DOHH2 (cell line): Measurements from ENCODE around the gene PRRT3.

Experiments used
- H3F3A ChIP-seq: fragments of 200-600 bp; sonication (generic), shearing (Covaris generic); 2 replicates; pipeline ENCODE4 v1.6.0; 2016; ENCODE audit warnings: antibody characterized with exemption, mild to moderate bottlenecking; ENCODE audit not compliant: control insufficient read depth, insufficient read depth
- H3K27ac ChIP-seq: fragments of 200-600 bp; sonication (generic); 2 replicates; pipeline ENCODE4 v1.5.1; 2014; ENCODE audit warnings: low read depth, mild to moderate bottlenecking, low read length, moderate library complexity
- H3K27me3 ChIP-seq: fragments of 200-600 bp; sonication (generic); 2 replicates; pipeline ENCODE4 v1.6.1; 2014; ENCODE audit warnings: mild to moderate bottlenecking, low read length, mixed read lengths; ENCODE audit not compliant: control insufficient read depth
- H3K36me3 ChIP-seq: fragments of 200-600 bp; sonication (generic); 2 replicates; pipeline ENCODE4 v1.6.1; 2014; ENCODE audit warnings: mild to moderate bottlenecking, low read length, moderate library complexity, mixed read lengths; ENCODE audit not compliant: control insufficient read depth
- H3K4me1 ChIP-seq: fragments of 200-600 bp; sonication (generic); 2 replicates; pipeline ENCODE4 v1.6.1; 2014; ENCODE audit warnings: mild to moderate bottlenecking, low read length, mixed read lengths; ENCODE audit not compliant: control insufficient read depth
- H3K4me2 ChIP-seq: fragments of 200-600 bp; sonication (generic); 2 replicates; pipeline ENCODE4 v1.6.0; 2014; ENCODE audit warnings: mild to moderate bottlenecking, low read length, moderate library complexity
- H3K4me3 ChIP-seq: fragments of 200-600 bp; sonication (generic); 2 replicates; pipeline ENCODE4 v1.5.1; 2014; ENCODE audit warnings: mild to moderate bottlenecking, low read length, mixed read lengths
- H3K79me2 ChIP-seq: fragments of 200-600 bp; sonication (generic); 2 replicates; pipeline ENCODE4 v1.6.1; 2014; ENCODE audit warnings: mild to moderate bottlenecking, low read length, mixed read lengths; ENCODE audit not compliant: control insufficient read depth
- H3K9me2 ChIP-seq: fragments of 200-600 bp; sonication (generic); replicated peaks from 2 replicates; pipeline ENCODE4 v1.6.1; 2014; ENCODE audit warnings: mild to moderate bottlenecking, low read length, mixed read lengths; ENCODE audit not compliant: control insufficient read depth
- H3K9me3 ChIP-seq: fragments of 200-600 bp; sonication (generic); 2 replicates; pipeline ENCODE4 v1.6.1; 2014; ENCODE audit warnings: antibody characterized with exemption, low read length, mixed read lengths; ENCODE audit not compliant: control insufficient read depth, insufficient read depth
- H4K20me1 ChIP-seq: fragments of 200-600 bp; sonication (generic); 2 replicates; pipeline ENCODE4 v1.6.0; 2014; ENCODE audit warnings: low read depth, mild to moderate bottlenecking, antibody characterized with exemption, low read length, moderate library complexity; ENCODE audit not compliant: control insufficient read depth, insufficient read depth
- EZH2phosphoT487 ChIP-seq: fragments of 200-600 bp; sonication (generic); IDR thresholded peaks from 2 replicates; pipeline ENCODE4 v1.6.1; 2017; ENCODE audit warnings: borderline replicate concordance, mild to moderate bottlenecking, antibody characterized with exemption, low read length, moderate library complexity, mixed read lengths
- TF ChIP-seq, protein P1 (sequence below): fragments of 200-600 bp; sonication (generic); IDR thresholded peaks from one replicate; pipeline ENCODE4 v1.5.1; 2014; ENCODE audit warnings: antibody characterized with exemption, mild to moderate bottlenecking, low read depth, low read length; ENCODE audit not compliant: poor library complexity, severe bottlenecking

The PRRT3 gene

GRCh38 chr3:9915254-9916141, 36.7 kb downstream of the PRRT3 start:
- Histone ChIP-seq H3K9me3 (no peaks in the 10 kb centered on the region), H3K27ac (no peak overlapping the region), H3K4me3 (peak overlapping the region; percentile 49), H3K4me1 (peaks cover 12% of the 10 kb centered on the region), H3K4me2 (peak overlapping the region; percentile 58), H3F3A (no peaks in the 10 kb centered on the region), H4K20me1 (no peaks in the 10 kb centered on the region), H3K9me2 (no peaks in the 10 kb centered on the region), H3K27me3 (peaks cover 39% of the 10 kb centered on the region), H3K79me2 (no peaks in the 10 kb centered on the region), H3K36me3 (no peaks in the 10 kb centered on the region)
- peak; percentile 88; the same call in 1 of the 2 replicates for TF ChIP-seq EZH2phosphoT487
- TF ChIP-seq, protein P1, sequence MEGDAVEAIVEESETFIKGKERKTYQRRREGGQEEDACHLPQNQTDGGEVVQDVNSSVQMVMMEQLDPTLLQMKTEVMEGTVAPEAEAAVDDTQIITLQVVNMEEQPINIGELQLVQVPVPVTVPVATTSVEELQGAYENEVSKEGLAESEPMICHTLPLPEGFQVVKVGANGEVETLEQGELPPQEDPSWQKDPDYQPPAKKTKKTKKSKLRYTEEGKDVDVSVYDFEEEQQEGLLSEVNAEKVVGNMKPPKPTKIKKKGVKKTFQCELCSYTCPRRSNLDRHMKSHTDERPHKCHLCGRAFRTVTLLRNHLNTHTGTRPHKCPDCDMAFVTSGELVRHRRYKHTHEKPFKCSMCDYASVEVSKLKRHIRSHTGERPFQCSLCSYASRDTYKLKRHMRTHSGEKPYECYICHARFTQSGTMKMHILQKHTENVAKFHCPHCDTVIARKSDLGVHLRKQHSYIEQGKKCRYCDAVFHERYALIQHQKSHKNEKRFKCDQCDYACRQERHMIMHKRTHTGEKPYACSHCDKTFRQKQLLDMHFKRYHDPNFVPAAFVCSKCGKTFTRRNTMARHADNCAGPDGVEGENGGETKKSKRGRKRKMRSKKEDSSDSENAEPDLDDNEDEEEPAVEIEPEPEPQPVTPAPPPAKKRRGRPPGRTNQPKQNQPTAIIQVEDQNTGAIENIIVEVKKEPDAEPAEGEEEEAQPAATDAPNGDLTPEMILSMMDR, result no peak

DNA sequence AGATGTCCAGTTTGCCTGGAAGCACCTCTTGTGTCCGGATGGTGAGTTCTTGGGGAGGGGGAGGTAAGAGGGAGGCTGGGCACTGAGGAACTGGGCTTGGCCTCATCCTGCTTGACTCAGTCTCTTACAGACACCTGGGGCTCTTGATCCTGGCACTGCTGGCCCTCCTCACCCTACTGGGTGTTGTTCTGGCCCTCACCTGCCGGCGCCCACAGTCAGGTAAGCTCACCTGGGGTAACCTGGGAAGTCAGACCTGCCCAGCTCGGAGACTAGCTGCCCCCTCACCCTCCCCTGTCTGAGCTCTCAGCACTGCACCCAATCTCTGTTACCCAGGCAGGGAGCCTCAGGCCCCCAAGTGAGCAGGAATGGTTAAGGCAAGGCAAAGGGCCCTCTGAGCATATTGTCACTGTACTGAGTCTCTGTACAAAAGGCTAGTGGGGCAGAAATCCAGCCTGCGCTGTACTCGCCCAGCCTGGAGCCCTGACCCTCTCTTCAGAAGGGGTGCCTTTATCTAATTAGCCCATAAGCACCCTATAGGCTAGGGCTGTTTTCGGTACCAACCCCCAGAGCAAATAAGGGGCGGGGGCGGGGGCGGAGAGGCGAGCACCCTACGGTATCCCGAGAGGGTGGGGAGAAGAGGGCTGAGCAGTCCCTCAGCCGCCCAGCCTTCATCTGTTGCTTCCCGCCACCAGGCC, 37.5 kb downstream of the PRRT3 start:
- peak; percentile 52; the same call in 1 of the 2 replicates for TF ChIP-seq EZH2phosphoT487
- TF ChIP-seq, protein P1, result no peak
- H3K9me3 ChIP-seq, result no peaks in the 10 kb centered on the region
- no peaks in the 10 kb centered on the region for H3K79me2 ChIP-seq
- H3F3A ChIP-seq, result no peaks in the 10 kb centered on the region
- H3K27ac ChIP-seq, result no peak overlapping the region
- peaks cover 33% of the 10 kb centered on the region for H3K27me3 ChIP-seq
- no peaks in the 10 kb centered on the region for H3K9me2 ChIP-seq
- H3K4me1 ChIP-seq, result peaks cover 12% of the 10 kb centered on the region
- H4K20me1 ChIP-seq, result no peaks in the 10 kb centered on the region
- H3K4me2 ChIP-seq, result peak overlapping the region; percentile 58
- peak overlapping the region; percentile 49 for H3K4me3 ChIP-seq
- no peaks in the 10 kb centered on the region for H3K36me3 ChIP-seq

- no peaks in the 10 kb centered on the region for H3K79me2 ChIP-seq
- TF ChIP-seq EZH2phosphoT487, result no peak
- TF ChIP-seq, protein P1, result no peak
Measured at GRCh38 chr3:9914011-9914410, 38.2 kb downstream of the PRRT3 start.

More at GRCh38 chr3:9914011-9914410, 38.2 kb downstream of the PRRT3 start:
- H3K4me1 ChIP-seq, result peaks cover 12% of the 10 kb centered on the region
- no peak overlapping the region for H3K4me2 ChIP-seq
- H3K4me3 ChIP-seq, result no peak overlapping the region
- H3F3A ChIP-seq, result no peaks in the 10 kb centered on the region
- H3K9me2 ChIP-seq, result no peaks in the 10 kb centered on the region
- H3K9me3 ChIP-seq, result no peaks in the 10 kb centered on the region
- no peaks in the 10 kb centered on the region for H4K20me1 ChIP-seq
- no peaks in the 10 kb centered on the region for H3K36me3 ChIP-seq
- H3K27me3 ChIP-seq, result peaks cover 33% of the 10 kb centered on the region
- H3K27ac ChIP-seq, result no peak overlapping the region
